A673 (cell line): ENCODE data around the gene CRHR1. TPM values are rescaled to one million over a fixed set of nuclear protein-coding genes. Genes with fewer than 3 reads are reported as not detected.

Source experiments
- BruUV-seq: library from RNA; stranded (reverse); fragments of 400-500 nt; replicated peaks from 2 replicates; lab custom pipeline; 2021; lab: Mats Ljungman, UMichigan
- CTCF ChIA-PET: fragments of 300-600 bp; sonication (Branson Sonifier 250); formaldehyde crosslinking; loops from one replicate; lab custom pipeline; 2022; ENCODE audit warnings: antibody characterized with exemption; lab: Charles Lee
- POLR2A ChIA-PET: fragments of 300-600 bp; sonication (Branson Sonifier 250); formaldehyde crosslinking; loops from one replicate; lab custom pipeline; 2022; ENCODE audit warnings: antibody characterized with exemption; ENCODE audit not compliant: low non-redundant PET; lab: Charles Lee
- DNase-seq: peaks from one replicate; pipeline ENCODE4 v3.0.0-alpha.2; 2015; ENCODE audit warnings: low spot score
- H3K27ac ChIP-seq: fragments of 200-600 bp; sonication (generic); 2 replicates; pipeline ENCODE4 v1.5.1; 2016; ENCODE audit warnings: mixed run types, low read depth, mild to moderate bottlenecking, mixed read lengths, antibody characterized with exemption, low read length; ENCODE audit not compliant: poor library complexity, severe bottlenecking
- H3K27me3 ChIP-seq: fragments of 200-600 bp; sonication (generic); replicated peaks from 2 replicates; pipeline ENCODE4 v1.6.1; 2017; ENCODE audit warnings: mixed run types, low read depth, mild to moderate bottlenecking, mixed read lengths, antibody characterized with exemption, low read length; ENCODE audit not compliant: insufficient read depth, poor library complexity
- H3K36me3 ChIP-seq: fragments of 200-600 bp; sonication (generic); 2 replicates; pipeline ENCODE4 v1.6.1; 2016; ENCODE audit warnings: mixed run types, mild to moderate bottlenecking, mixed read lengths, antibody characterized with exemption, low read length; ENCODE audit not compliant: insufficient read depth, poor library complexity, severe bottlenecking
- H3K4me1 ChIP-seq: fragments of 200-600 bp; sonication (generic); 2 replicates; pipeline ENCODE4 v1.6.1; 2017; ENCODE audit warnings: mixed run types, mild to moderate bottlenecking, mixed read lengths, antibody characterized with exemption, low read length; ENCODE audit not compliant: insufficient read depth, poor library complexity, severe bottlenecking
- H3K4me3 ChIP-seq: fragments of 200-600 bp; sonication (generic); 2 replicates; pipeline ENCODE4 v1.5.1; 2016; ENCODE audit warnings: low read depth, mixed run types, mild to moderate bottlenecking, mixed read lengths, low read length; ENCODE audit not compliant: poor library complexity, severe bottlenecking
- H3K9me3 ChIP-seq: fragments of 200-600 bp; sonication (generic); 2 replicates; pipeline ENCODE4 v1.6.1; 2016; ENCODE audit warnings: mixed run types, low read depth, mild to moderate bottlenecking, mixed read lengths, antibody characterized with exemption, low read length; ENCODE audit not compliant: poor library complexity, severe bottlenecking
- CTCF ChIP-seq: fragments of 300-800, 200-600 bp; sonication (generic); conservative IDR thresholded peaks from 2 replicates; pipeline ENCODE4 v1.5.1; 2017; ENCODE audit warnings: low read depth, mild to moderate bottlenecking, antibody characterized with exemption, low read length, moderate library complexity, mixed read lengths
- EZH2 ChIP-seq: fragments of 200-600 bp; sonication (generic); IDR thresholded peaks from 2 replicates; pipeline ENCODE4 v1.6.1; 2017; ENCODE audit warnings: borderline replicate concordance, low read depth, mild to moderate bottlenecking, mixed read lengths, antibody characterized with exemption, low read length; ENCODE audit not compliant: poor library complexity, severe bottlenecking
- intact Hi-C: fragments of 100-400 bp; cut with micrococcal nuclease; formaldehyde crosslinking; loops from one replicate; pipeline ENCODE4 v1.10.0; 2022; ENCODE audit not compliant: unreplicated experiment
- total RNA-seq: library from RNA; stranded (reverse); gene quantifications from 2 replicates; pipeline ENCODE4 v1.2.3, GENCODE V29; 2021

CRHR1 gene
- total RNA-seq, 1 experiment from 2014 or later = not detected

- intact Hi-C loops = no loop called here
- H3K4me3 ChIP-seq = no peak overlapping the region
- no peaks in the 10 kb centered on the region for H3K4me1 ChIP-seq
- H3K9me3 ChIP-seq = no peaks in the 10 kb centered on the region
- no TSS peak for BruUV-seq
- CTCF ChIA-PET = no interaction called here
- H3K27ac ChIP-seq = no peak overlapping the region
- POLR2A ChIA-PET = no interaction called here
- H3K36me3 ChIP-seq = no peaks in the 10 kb centered on the region
- TF ChIP-seq EZH2 (no peak), CTCF (no peak)
- no peak for DNase-seq
- no peaks in the 10 kb centered on the region for H3K27me3 ChIP-seq
Observed at GRCh38 chr17:45835481-45835880, 51.4 kb downstream of the CRHR1 start.

GRCh38 chr17:45836047-45837044, 52.2 kb downstream of the CRHR1 start:
- BruUV-seq = no TSS peak
- CTCF ChIA-PET = no interaction called here

GRCh38 chr17:45837187-45837586, 53.1 kb downstream of the CRHR1 start:
- no peaks in the 10 kb centered on the region for H3K9me3 ChIP-seq
- H3K27me3 ChIP-seq = no peaks in the 10 kb centered on the region
- no peak overlapping the region for H3K27ac ChIP-seq
- intact Hi-C loops = no loop called here
- TF ChIP-seq CTCF = no peak
- TF ChIP-seq EZH2 = no peak
- no peaks in the 10 kb centered on the region for H3K36me3 ChIP-seq
- POLR2A ChIA-PET = no interaction called here
- H3K4me1 ChIP-seq = no peaks in the 10 kb centered on the region
- DNase-seq = no peak
- no peak overlapping the region for H3K4me3 ChIP-seq
- CTCF ChIA-PET = no interaction called here
- no TSS peak for BruUV-seq

More at GRCh38 chr17:45836047-45837044, 52.2 kb downstream of the CRHR1 start:
- Histone ChIP-seq H3K4me1 (no peaks in the 10 kb centered on the region), H3K9me3 (no peaks in the 10 kb centered on the region), H3K4me3 (no peak overlapping the region), H3K36me3 (no peaks in the 10 kb centered on the region), H3K27me3 (no peaks in the 10 kb centered on the region), H3K27ac (no peak overlapping the region)
- no peak for DNase-seq
- TF ChIP-seq EZH2 (no peak), CTCF (no peak)
- intact Hi-C loops = no loop called here
- POLR2A ChIA-PET = no interaction called here
